Liver (tissue), 3 donors: ENCODE data around the gene VSTM2L.

Experiments
- GABPA ChIP-seq, 2 donors: IDR thresholded peaks in 1 of 2; conservative IDR thresholded peaks in 1 of 2; 2 replicates each; pipeline ENCODE4 v1.6.1; 2016; ENCODE audit warnings: antibody characterized with exemption in 2 of 2, mild to moderate bottlenecking in 1 of 2, moderate library complexity in 1 of 2
- HNF4A ChIP-seq, 2 donors: conservative IDR thresholded peaks; 2 replicates each; pipeline ENCODE4 v1.6.1; 2016; ENCODE audit warnings: antibody characterized with exemption in 2 of 2, mild to moderate bottlenecking in 2 of 2
- JUND ChIP-seq, 2 donors: IDR thresholded peaks; 2 replicates each; pipeline ENCODE4 v1.6.1; 2016; ENCODE audit warnings: antibody characterized with exemption in 2 of 2
- RAD21 ChIP-seq, 2 donors: IDR thresholded peaks; 2 replicates each; pipeline ENCODE4 v1.6.1; 2016; ENCODE audit warnings: antibody characterized with exemption in 2 of 2, mild to moderate bottlenecking in 2 of 2
- TF ChIP-seq, protein P1 (sequence below): fragments of 150-350 bp; IDR thresholded peaks from 2 replicates; pipeline ENCODE4 v1.5.1; 2017; ENCODE audit warnings: improper control_type of control experiment, low read depth, low read length; ENCODE audit not compliant: missing input control
- TF ChIP-seq, protein P2 (sequence below): IDR thresholded peaks from 2 replicates; pipeline ENCODE4 v1.6.1; 2016; ENCODE audit warnings: antibody characterized with exemption, mild to moderate bottlenecking
- TF ChIP-seq, protein P3 (sequence below): IDR thresholded peaks from 2 replicates; pipeline ENCODE4 v1.6.1; 2016; ENCODE audit warnings: antibody characterized with exemption
- donor health status: healthy.
- donor health status: healthy.

DNA sequence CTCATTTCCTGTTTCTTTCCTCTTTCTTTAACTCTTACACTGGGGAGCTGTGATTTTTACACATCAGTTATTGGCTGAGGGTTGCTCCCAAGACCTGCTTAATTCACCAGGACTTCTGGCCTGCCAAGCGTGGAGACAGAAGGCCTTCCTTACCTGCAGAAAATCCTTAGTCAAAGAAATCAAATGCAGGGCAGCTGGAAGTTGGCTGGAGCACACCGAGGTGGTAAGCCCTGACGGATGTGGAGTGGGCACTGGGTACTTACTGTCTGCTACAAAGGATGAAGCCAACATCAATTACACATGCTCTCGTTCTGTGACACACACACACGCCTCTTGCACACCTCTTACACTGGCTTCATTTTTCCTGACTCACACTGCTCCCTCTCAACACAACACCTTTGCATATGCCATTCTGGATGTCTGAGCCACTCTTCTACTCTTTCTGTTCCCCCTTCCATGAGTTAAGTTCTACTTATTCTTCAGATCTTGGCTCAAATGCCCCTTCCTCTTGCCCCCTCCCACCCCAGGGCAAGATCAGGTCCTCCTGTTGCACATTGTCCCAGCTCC is 68.7 kb downstream of the VSTM2L start:
- TF ChIP-seq, protein P1, sequence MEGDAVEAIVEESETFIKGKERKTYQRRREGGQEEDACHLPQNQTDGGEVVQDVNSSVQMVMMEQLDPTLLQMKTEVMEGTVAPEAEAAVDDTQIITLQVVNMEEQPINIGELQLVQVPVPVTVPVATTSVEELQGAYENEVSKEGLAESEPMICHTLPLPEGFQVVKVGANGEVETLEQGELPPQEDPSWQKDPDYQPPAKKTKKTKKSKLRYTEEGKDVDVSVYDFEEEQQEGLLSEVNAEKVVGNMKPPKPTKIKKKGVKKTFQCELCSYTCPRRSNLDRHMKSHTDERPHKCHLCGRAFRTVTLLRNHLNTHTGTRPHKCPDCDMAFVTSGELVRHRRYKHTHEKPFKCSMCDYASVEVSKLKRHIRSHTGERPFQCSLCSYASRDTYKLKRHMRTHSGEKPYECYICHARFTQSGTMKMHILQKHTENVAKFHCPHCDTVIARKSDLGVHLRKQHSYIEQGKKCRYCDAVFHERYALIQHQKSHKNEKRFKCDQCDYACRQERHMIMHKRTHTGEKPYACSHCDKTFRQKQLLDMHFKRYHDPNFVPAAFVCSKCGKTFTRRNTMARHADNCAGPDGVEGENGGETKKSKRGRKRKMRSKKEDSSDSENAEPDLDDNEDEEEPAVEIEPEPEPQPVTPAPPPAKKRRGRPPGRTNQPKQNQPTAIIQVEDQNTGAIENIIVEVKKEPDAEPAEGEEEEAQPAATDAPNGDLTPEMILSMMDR, result no peak
- TF ChIP-seq, protein P2, sequence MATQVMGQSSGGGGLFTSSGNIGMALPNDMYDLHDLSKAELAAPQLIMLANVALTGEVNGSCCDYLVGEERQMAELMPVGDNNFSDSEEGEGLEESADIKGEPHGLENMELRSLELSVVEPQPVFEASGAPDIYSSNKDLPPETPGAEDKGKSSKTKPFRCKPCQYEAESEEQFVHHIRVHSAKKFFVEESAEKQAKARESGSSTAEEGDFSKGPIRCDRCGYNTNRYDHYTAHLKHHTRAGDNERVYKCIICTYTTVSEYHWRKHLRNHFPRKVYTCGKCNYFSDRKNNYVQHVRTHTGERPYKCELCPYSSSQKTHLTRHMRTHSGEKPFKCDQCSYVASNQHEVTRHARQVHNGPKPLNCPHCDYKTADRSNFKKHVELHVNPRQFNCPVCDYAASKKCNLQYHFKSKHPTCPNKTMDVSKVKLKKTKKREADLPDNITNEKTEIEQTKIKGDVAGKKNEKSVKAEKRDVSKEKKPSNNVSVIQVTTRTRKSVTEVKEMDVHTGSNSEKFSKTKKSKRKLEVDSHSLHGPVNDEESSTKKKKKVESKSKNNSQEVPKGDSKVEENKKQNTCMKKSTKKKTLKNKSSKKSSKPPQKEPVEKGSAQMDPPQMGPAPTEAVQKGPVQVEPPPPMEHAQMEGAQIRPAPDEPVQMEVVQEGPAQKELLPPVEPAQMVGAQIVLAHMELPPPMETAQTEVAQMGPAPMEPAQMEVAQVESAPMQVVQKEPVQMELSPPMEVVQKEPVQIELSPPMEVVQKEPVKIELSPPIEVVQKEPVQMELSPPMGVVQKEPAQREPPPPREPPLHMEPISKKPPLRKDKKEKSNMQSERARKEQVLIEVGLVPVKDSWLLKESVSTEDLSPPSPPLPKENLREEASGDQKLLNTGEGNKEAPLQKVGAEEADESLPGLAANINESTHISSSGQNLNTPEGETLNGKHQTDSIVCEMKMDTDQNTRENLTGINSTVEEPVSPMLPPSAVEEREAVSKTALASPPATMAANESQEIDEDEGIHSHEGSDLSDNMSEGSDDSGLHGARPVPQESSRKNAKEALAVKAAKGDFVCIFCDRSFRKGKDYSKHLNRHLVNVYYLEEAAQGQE, result no peak
- TF ChIP-seq, protein P3, sequence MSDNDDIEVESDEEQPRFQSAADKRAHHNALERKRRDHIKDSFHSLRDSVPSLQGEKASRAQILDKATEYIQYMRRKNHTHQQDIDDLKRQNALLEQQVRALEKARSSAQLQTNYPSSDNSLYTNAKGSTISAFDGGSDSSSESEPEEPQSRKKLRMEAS, result no peak
- TF ChIP-seq RAD21 (IDR thresholded peaks at IDR 0.05), result no peak
- TF ChIP-seq HNF4A (conservative IDR thresholded peaks at IDR 0.05), result no peak
- TF ChIP-seq GABPA (IDR thresholded peaks at IDR 0.05 in 1 of 2, conservative IDR thresholded peaks at IDR 0.05 in 1 of 2), result no peak
- TF ChIP-seq JUND (IDR thresholded peaks at IDR 0.05), result no peak
